Spleen (tissue), 7 donors: ENCODE results near the gene ZNF451.
"Not testable (repeated sequence)": the region's sequence is repeated elsewhere in the genome, so short reads cannot be mapped to it uniquely, and the experiment has no call there.

ENCODE experiments used
- CTCF ChIP-seq, 11 experiments: fragments of 200-600 bp in 7 of 11; fragments of 450-650 bp in 4 of 11; sonication (generic) in 4 of 11; IDR thresholded peaks in 8 of 11; conservative IDR thresholded peaks in 3 of 11; 1 replicate in 7 of 11; 2 replicates in 4 of 11; pipeline versions ENCODE4 v1.4.0 to v1.8.0; 2016 to 2021; ENCODE audit warnings: antibody characterized with exemption in 11 of 11, inconsistent platforms in 4 of 11, mild to moderate bottlenecking in 1 of 11
- POLR2A ChIP-seq, 3 donors: fragments of 450-650 bp; IDR thresholded peaks; one replicate each; pipeline ENCODE4 v1.5.1; 2017; ENCODE audit warnings: antibody characterized with exemption in 3 of 3, mild to moderate bottlenecking in 1 of 3
- POLR2AphosphoS5 ChIP-seq, 3 donors: sonication (generic); formaldehyde crosslinking; IDR thresholded peaks; one replicate each; pipeline ENCODE4 v1.5.1; 2017; ENCODE audit warnings: antibody characterized with exemption in 3 of 3
- donor health status: DM: no; HTN: no; CAD: no; lungs with moderate emphysema.
- donor health status: DM: no; HTN: no; CAD: no.
- donor health status: DM: no; HTN: no; CAD: no.

- not testable (repeated sequence) for TF ChIP-seq CTCF (IDR thresholded peaks at IDR 0.05 in 8 of 11, conservative IDR thresholded peaks at IDR 0.05 in 3 of 11); POLR2AphosphoS5 (IDR thresholded peaks at IDR 0.05); POLR2A (IDR thresholded peaks at IDR 0.05)
These were observed 42.8 kb upstream of the ZNF451 start for GRCh38 chr6:57047257-57047585.
